GM18508 (cell line): ENCODE data around the gene CYB561A3.

Experiments used
- ATAC-seq: cut with Tn5 transposase; IDR thresholded peaks from one replicate; pipeline ENCODE4 v1.9.1; 2021; ENCODE audit warnings: moderate number of reproducible peaks; ENCODE audit not compliant: insufficient read depth, unreplicated experiment

Gene CYB561A3

DNA sequence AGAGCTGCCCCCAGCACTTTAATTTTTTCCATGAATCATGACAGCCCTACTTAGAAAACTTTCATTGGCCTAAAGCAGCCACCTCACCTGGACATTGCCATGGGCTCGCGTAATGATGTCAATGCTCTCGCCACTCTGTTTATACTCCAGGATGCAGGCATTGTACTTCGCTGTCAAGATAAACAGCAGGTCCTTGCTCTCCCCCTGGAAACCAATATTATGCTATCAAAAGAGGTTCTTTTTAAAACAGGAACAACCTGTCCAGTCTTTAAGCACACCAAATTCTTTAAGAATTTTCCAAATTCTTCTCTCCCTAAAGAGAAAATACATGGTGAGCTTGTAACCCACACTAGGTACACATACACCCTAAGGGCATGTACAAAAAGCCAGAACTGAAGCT, 31.8 kb downstream of the CYB561A3 start:
- no peak for ATAC-seq

- no peak for ATAC-seq
Observed at GRCh38 chr11:61328351-61328750, 33.3 kb downstream of the CYB561A3 start.

- no peak for ATAC-seq
Observed at GRCh38 chr11:61327669-61328071, 34.0 kb downstream of the CYB561A3 start.

DNA sequence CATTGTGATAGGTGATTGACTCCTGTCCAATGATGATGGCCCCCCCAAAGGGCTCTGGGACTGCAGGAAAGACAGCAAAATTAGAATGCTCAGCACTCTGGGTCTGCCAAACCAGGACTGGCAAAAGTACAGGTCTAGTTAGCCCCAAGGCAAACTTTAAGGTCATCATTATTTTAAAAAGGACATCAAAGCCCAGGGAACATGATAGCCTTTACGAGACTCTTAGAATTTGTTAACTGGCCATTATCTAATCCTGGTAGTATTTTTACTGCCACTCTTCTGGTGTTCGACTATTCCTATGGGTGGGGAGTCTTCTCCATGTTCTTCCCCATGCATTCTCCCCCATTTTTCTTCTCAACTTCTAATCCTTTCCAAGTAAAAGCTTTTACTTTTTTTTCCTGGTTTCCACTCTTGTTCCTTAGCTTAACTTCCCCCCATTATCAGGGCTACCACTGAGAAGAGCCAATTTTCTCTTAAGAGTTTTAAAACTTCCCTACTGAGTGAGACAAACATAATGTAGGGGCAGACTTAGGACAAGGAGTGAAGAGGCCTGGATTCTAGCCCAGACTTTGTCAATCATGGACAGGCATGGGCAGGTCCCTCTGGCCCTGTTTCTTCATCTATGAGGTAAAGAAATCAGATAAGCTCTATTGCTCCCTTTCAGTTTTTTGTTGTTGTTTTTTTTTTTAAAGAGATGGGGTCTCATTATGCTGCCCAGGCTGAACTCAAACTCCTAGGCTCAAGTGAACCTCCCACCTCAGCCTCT, 35.9 kb downstream of the CYB561A3 start:
- no peak for ATAC-seq

- no peak for ATAC-seq
Observed at GRCh38 chr11:61315260-61315659, 46.4 kb downstream of the CYB561A3 start.

GRCh38 chr11:61310749-61311148, 50.9 kb downstream of the CYB561A3 start:
- ATAC-seq, result no peak

GRCh38 chr11:61309739-61310138, 51.9 kb downstream of the CYB561A3 start:
- ATAC-seq, result no peak

DNA sequence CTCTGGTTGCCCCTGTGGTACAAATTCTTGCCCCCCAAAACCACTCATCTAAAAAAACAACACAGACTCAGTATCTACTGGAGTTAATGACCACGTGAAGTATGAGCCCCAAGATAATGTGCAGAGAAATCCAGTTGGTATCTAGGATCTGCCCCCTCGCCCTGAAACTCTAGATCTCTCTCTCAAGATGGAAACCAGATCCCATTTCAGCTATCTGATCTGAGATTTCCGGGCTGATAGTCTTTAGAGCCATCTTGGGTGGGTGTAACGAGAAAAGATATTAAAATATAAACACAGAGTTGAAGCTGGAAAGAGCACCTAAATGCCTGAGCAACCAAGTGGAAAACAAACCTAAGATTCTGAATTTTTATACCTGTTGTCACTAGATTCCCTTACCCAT, 52.5 kb downstream of the CYB561A3 start:
- ATAC-seq, result no peak

GRCh38 chr11:61307354-61307753, 54.3 kb downstream of the CYB561A3 start:
- ATAC-seq, result no peak

- ATAC-seq, result no peak
Observed at GRCh38 chr11:61306221-61306620, 55.5 kb downstream of the CYB561A3 start.

DNA sequence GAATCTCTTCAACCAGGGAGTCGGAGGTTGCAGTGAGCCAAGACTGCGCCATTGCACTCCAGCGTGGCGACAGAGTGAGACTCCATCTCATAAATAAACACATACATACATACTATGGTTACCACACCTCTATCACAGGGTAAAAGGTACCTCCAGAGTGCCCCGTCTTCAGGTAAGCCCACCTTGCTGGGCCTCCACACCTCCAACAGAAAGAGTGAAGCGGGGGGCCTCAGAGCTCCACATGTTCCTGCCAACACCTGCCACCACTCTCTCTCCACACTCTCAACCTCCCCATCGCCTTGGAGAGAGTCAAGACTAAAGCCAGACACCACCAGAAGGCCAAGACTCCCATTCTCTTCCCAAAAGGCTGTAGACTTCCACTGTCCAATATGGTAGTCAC, 56.3 kb downstream of the CYB561A3 start:
- ATAC-seq, result no peak

DNA sequence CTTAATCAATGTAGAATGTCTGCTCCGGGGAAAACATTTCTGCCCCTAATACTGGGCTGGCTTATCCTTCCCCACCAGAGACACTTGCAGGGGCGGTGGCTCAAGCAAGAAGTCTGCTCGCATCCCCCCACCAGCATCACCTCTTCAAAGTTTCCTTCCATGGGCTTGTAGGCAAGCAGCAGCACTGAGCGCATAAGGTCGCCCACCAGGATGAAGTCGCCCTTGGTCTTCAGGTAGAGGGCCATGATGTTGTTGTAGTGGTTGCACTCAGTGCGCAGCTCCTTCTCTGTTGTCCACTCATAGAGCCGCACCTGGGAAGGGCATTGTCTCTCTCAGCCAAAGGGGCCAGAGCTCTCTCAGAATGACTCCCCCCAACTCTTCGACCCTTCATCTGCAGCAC, 58.0 kb downstream of the CYB561A3 start:
- ATAC-seq, result no peak

DNA sequence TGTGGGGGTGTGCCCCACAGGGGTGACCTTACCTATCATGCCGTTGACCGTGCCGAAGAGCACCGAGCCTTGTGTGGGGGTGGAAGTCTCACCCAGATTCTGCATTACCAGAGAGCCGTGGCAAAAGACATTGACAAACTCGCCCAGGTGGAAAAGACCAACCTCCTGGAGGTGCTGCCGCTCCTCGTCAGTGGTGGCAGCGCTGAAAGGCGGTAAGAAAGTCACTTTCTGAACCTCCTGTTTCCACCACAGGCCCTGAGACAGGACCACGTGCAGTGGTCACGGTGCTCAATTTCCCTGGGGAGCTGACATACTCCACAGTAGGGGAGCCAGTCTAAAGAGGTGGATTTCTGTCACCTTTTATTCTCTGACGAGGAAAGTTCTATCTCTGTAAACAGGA, 59.1 kb downstream of the CYB561A3 start:
- ATAC-seq, result no peak
